Parathyroid adenoma (tissue), 2 donors: ENCODE data around the gene NAA40.

Experiments
- H2AFZ ChIP-seq: fragments of 300-600 bp; sonication (generic); one replicate; pipeline ENCODE4 v1.7.0; 2017; ENCODE audit warnings: antibody characterized with exemption, mild to moderate bottlenecking
- H3K27ac ChIP-seq: fragments of 300-600 bp; sonication (generic); one replicate; pipeline ENCODE4 v1.7.0; 2017
- H3K27me3 ChIP-seq: fragments of 300-600 bp; sonication (generic); one replicate; pipeline ENCODE4 v1.7.0; 2017; ENCODE audit warnings: low read length; ENCODE audit not compliant: control insufficient read depth, insufficient read depth
- H3K36me3 ChIP-seq: fragments of 300-600 bp; sonication (generic); one replicate; pipeline ENCODE4 v1.7.0; 2017; ENCODE audit warnings: low read length; ENCODE audit not compliant: control insufficient read depth, insufficient read depth
- H3K4me1 ChIP-seq: fragments of 300-600 bp; sonication (generic); one replicate; pipeline ENCODE4 v1.7.0; 2017; ENCODE audit warnings: control low read depth
- H3K4me2 ChIP-seq: fragments of 300-600 bp; sonication (generic); one replicate; pipeline ENCODE4 v1.7.0; 2017; ENCODE audit warnings: low read length
- H3K4me3 ChIP-seq: fragments of 300-600 bp; sonication (generic); one replicate; pipeline ENCODE4 v1.7.0; 2017; ENCODE audit warnings: low read depth, low read length
- H3K79me2 ChIP-seq: fragments of 300-600 bp; sonication (generic); one replicate; pipeline ENCODE4 v1.7.0; 2017; ENCODE audit warnings: control low read depth
- H3K9ac ChIP-seq: fragments of 300-600 bp; sonication (generic); one replicate; pipeline ENCODE4 v1.7.0; 2017; ENCODE audit warnings: mild to moderate bottlenecking
- H3K9me3 ChIP-seq: fragments of 300-600 bp; sonication (generic); one replicate; pipeline ENCODE4 v1.7.0; 2017; ENCODE audit warnings: low read length; ENCODE audit not compliant: control insufficient read depth
- TF ChIP-seq, protein P1 (sequence below): fragments of 300-600 bp; sonication (generic); IDR thresholded peaks from one replicate; pipeline ENCODE4 v1.7.0; 2017; ENCODE audit warnings: antibody characterized with exemption, mild to moderate bottlenecking
- donor health status: primary hyperparathyroidism.

Gene NAA40

DNA sequence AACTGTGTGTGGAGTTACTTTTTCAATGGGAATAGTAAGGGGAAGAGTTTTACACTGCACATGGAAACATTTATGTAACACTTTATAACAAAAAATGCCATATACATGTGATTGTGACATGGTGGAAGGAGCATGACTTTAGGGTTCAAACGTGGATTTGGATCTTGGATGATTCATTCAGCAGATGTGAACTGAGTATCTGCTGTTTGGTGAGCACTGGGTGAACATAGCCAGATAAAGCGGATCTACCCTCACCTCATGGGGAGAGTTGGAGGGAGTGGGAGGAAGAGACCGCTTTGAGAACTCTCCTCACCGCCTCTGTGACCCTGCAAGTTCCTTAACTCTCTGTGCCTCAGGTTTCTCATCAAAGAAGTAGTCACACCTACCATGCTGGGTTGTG lies 3.1 kb downstream of the NAA40 start:
- Histone ChIP-seq H3K4me1 (peaks cover 9% of the 10 kb centered on the region), H3K27ac (no peak overlapping the region), H3K4me3 (no peak overlapping the region), H3K9ac (no peak overlapping the region), H3K79me2 (peaks cover 3% of the 10 kb centered on the region), H3K27me3 (no peaks in the 10 kb centered on the region), H3K9me3 (no peaks in the 10 kb centered on the region), H2AFZ (no peak overlapping the region), H3K36me3 (no peaks in the 10 kb centered on the region), H3K4me2 (no peak overlapping the region)
- TF ChIP-seq, protein P1, sequence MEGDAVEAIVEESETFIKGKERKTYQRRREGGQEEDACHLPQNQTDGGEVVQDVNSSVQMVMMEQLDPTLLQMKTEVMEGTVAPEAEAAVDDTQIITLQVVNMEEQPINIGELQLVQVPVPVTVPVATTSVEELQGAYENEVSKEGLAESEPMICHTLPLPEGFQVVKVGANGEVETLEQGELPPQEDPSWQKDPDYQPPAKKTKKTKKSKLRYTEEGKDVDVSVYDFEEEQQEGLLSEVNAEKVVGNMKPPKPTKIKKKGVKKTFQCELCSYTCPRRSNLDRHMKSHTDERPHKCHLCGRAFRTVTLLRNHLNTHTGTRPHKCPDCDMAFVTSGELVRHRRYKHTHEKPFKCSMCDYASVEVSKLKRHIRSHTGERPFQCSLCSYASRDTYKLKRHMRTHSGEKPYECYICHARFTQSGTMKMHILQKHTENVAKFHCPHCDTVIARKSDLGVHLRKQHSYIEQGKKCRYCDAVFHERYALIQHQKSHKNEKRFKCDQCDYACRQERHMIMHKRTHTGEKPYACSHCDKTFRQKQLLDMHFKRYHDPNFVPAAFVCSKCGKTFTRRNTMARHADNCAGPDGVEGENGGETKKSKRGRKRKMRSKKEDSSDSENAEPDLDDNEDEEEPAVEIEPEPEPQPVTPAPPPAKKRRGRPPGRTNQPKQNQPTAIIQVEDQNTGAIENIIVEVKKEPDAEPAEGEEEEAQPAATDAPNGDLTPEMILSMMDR, result no peak

DNA sequence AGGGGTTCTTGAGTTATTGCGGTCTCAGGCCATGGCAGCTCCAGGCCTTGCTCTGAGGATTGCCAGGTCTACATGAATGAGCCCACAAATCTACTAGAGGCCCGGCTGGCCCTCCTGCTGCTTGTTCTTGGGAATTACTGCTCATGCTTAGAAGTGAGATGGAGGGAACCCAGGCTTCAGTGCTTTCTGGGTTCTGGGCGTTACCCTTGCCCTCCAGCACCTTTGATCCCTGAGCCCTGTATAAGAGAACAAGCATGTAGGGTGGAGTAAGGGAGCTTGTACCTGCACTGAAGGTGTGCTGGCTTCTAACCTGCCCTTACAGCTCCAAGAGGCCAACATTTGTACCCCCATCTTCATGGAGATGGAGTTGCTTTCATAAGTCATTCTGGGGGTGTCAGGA lies 4.0 kb downstream of the NAA40 start:
- H2AFZ ChIP-seq, result no peak overlapping the region
- no peak overlapping the region for H3K4me3 ChIP-seq
- H3K79me2 ChIP-seq, result peaks cover 3% of the 10 kb centered on the region
- no peak overlapping the region for H3K4me2 ChIP-seq
- H3K9me3 ChIP-seq, result no peaks in the 10 kb centered on the region
- H3K36me3 ChIP-seq, result no peaks in the 10 kb centered on the region
- TF ChIP-seq, protein P1, result no peak
- no peak overlapping the region for H3K9ac ChIP-seq
- H3K4me1 ChIP-seq, result peaks cover 9% of the 10 kb centered on the region
- H3K27ac ChIP-seq, result no peak overlapping the region
- H3K27me3 ChIP-seq, result no peaks in the 10 kb centered on the region

DNA sequence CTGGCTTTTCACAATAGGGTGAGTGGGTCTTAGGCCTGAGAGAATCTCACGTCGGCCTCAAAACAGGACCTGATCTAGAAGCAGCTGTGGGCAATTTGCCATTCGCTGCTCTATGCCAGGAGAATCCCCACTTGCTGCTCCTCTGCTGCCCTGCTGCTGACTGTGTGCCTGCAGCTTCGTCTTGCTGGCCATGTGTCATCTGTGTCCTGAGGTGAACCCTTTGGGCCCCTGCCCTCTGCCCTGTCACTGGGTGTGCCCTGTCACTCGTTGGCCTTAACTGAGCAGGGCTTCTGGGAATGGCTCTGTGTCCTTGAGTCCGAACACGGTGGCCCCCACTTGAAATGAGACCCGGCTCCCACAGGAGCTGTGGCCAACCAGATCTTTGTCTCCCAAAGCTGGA lies 6.2 kb downstream of the NAA40 start:
- peaks cover 9% of the 10 kb centered on the region for H3K4me1 ChIP-seq
- H3K9ac ChIP-seq, result no peak overlapping the region
- peaks cover 3% of the 10 kb centered on the region for H3K79me2 ChIP-seq

DNA sequence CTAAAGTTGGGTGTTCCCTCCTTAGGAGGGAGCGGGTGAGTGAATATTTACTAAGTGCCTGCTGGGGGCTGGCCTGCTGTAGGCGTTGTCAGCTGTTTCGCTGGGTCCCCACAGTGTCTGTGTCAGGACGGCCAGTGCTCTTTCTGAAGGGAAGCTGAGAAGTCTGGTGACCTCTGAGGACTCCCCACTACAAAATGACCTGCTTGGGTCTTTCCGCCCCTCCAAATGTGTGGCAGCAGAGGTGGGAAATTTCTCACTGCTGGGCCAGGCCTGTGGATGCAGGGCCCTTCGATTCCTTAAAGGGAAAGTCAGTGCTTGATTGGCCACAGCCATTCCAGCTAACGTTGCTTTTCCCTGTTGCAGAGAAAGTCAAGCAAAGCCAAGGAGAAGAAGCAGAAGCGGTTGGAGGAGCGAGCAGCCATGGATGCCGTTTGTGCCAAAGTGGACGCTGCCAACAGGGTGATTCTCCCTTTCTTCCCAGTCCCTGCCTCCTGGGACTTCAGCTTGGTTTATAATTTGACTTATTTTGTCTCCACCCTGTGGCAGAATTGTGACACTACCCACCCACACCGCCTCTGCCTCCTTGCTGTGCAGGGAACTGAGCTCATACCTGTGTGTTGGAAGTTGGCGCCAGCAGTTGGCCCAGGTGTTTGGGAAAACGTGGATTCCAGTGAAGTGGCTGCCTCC lies 6.8 kb downstream of the NAA40 start:
- Histone ChIP-seq H3K4me2 (peak overlapping the region; percentile 33), H3K9ac (no peak overlapping the region), H3K4me3 (no peak overlapping the region), H3K9me3 (no peaks in the 10 kb centered on the region), H3K27me3 (no peaks in the 10 kb centered on the region), H2AFZ (peak overlapping the region; percentile 42), H3K36me3 (no peaks in the 10 kb centered on the region), H3K79me2 (peaks cover 3% of the 10 kb centered on the region), H3K27ac (peak overlapping the region; percentile 77), H3K4me1 (peaks cover 9% of the 10 kb centered on the region)
- TF ChIP-seq, protein P1, result peak; percentile 52

More for the DNA sequence above, 6.2 kb downstream of the NAA40 start:
- no peak overlapping the region for H2AFZ ChIP-seq
- TF ChIP-seq, protein P1, result no peak
- peak overlapping the region; percentile 77 for H3K27ac ChIP-seq
- H3K36me3 ChIP-seq, result no peaks in the 10 kb centered on the region
- no peak overlapping the region for H3K4me3 ChIP-seq
- H3K4me2 ChIP-seq, result no peak overlapping the region
- no peaks in the 10 kb centered on the region for H3K9me3 ChIP-seq
- no peaks in the 10 kb centered on the region for H3K27me3 ChIP-seq
